Muscle layer of duodenum (tissue), 2 donors: ENCODE results near the gene HDLBP.
"Not testable (repeated sequence)": the region's sequence is repeated elsewhere in the genome, so short reads cannot be mapped to it uniquely, and the experiment has no call there.

Experiments used
- H3K27ac ChIP-seq: one replicate; pipeline ENCODE4 v1.7.0; 2013; ENCODE audit warnings: mild to moderate bottlenecking, low read length
- H3K27me3 ChIP-seq: one replicate; pipeline ENCODE4 v1.7.0; 2013; ENCODE audit warnings: low read depth, mild to moderate bottlenecking, control low read depth, low read length
- H3K36me3 ChIP-seq, 2 donors: one replicate each; pipeline ENCODE4 v1.7.0; 2013; ENCODE audit warnings: low read length in 2 of 2, control low read depth in 1 of 2, mild to moderate bottlenecking in 1 of 2; ENCODE audit not compliant: insufficient read depth in 2 of 2, control insufficient read depth in 1 of 2
- H3K4me1 ChIP-seq, 2 donors: one replicate each; pipeline ENCODE4 v1.7.0; 2013; ENCODE audit warnings: low read length in 2 of 2, mild to moderate bottlenecking in 2 of 2, control low read depth in 1 of 2, moderate library complexity in 1 of 2; ENCODE audit not compliant: insufficient read depth in 2 of 2, control insufficient read depth in 1 of 2
- H3K4me3 ChIP-seq, 2 donors: one replicate each; pipeline ENCODE4 v1.7.0; 2013; ENCODE audit warnings: low read length in 2 of 2, low read depth in 1 of 2, mild to moderate bottlenecking in 1 of 2
- H3K9me3 ChIP-seq, 2 donors: one replicate each; pipeline ENCODE4 v1.7.0; 2013; ENCODE audit warnings: low read length in 2 of 2, control low read depth in 1 of 2, mild to moderate bottlenecking in 1 of 2; ENCODE audit not compliant: control insufficient read depth in 1 of 2
- donor health status: healthy.

The HDLBP gene

DNA sequence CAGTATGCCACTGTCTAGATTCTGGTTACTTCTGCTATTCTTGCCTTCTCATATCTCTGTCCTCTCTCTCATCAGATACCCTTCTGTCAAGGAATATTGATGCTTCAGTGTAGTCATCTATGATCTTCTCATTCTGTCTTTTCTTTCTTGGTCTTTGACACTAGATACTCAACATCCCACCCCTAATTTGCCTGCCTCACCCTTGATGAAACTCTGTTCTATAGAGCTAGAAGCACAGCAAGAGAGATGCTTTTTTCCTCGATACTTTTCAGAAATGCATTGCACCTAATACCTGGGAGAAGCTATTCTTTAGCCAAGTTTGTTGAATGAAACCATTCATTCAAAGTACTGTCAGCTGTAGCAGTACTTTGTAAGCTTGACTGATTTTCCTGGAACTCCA, 9.8 kb upstream of the HDLBP start:
- H3K4me1 ChIP-seq = peaks cover 9 to 36% of the 10 kb centered on the region in 2 donors
- H3K36me3 ChIP-seq = peaks cover 8 to 17% of the 10 kb centered on the region in 2 donors
- no peak overlapping the region for H3K27ac ChIP-seq

DNA sequence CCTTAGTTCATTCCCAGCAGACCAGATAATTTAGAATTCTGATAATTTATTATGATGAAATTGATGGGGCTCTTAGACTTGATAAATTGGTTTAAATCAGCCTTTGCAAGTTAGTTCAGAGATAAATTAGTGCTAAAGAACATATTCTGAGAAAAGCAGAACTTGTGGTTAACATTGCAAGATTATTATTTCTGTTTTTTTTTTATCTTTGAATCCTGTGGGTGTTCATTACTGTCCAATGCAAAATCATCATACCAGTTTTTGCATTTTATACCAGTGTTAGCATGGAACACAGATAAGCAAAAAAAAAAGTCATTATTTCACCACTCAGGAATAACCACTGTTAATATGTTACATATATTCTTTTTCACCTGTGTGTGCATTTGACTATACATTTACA, 9.3 kb upstream of the HDLBP start:
- Histone ChIP-seq H3K9me3 (no peaks in the 10 kb centered on the region), H3K27me3 (no peaks in the 10 kb centered on the region), H3K36me3 (peaks cover 8 to 17% of the 10 kb centered on the region in 2 donors), H3K27ac (no peak overlapping the region), H3K4me3 (no peak overlapping the region), H3K4me1 (peaks cover 9 to 41% of the 10 kb centered on the region in 2 donors)

More for the DNA sequence above, 9.8 kb upstream of the HDLBP start:
- H3K27me3 ChIP-seq = no peaks in the 10 kb centered on the region
- H3K4me3 ChIP-seq = no peak overlapping the region
- H3K9me3 ChIP-seq = no peaks in the 10 kb centered on the region

DNA sequence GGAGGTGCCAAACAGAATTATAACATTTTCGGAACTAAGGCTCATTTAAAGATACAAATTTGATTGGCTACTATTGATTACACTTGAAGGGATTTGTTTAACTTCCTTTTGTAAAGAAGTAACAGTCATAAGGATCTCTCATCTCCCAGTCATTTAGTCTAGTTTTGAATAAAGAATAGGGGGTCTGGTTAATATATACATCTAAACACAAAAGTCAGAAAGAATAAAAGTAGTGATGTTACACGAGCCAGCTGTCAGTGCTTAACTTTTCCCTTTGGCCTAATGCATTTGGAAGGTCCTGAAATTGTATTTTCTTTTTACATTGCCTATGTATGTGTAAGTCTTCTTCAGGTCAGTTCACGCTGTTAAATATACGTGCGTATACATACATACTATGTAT, 8.3 kb upstream of the HDLBP start:
- no peaks in the 10 kb centered on the region for H3K9me3 ChIP-seq
- no peaks in the 10 kb centered on the region for H3K27me3 ChIP-seq
- H3K4me1 ChIP-seq = peaks cover 9 to 49% of the 10 kb centered on the region in 2 donors
- H3K36me3 ChIP-seq = peaks cover 8 to 17% of the 10 kb centered on the region in 2 donors
- H3K27ac ChIP-seq = no peak overlapping the region
- H3K4me3 ChIP-seq = no peak overlapping the region

DNA sequence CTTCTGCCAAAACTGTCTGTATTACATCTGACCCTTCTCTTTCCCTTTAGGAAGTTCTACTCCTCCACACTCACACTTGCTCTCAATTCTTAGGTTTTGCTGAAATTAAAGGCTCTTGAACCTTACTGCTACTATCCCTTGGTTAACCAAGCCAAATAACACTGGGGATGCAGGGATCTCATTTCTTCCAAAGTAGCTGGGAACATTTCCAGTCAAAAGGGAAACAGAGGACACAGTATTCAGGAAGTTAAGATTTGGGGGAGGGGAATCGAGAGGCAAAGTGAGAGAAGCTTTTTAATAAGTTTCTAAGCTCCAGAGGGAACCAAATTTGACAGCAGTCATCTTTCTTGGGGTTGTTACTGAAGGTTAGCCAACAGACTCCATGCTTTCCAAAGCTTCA, 6.4 kb upstream of the HDLBP start:
- Histone ChIP-seq H3K4me3 (no peak overlapping the region), H3K9me3 (no peaks in the 10 kb centered on the region), H3K27me3 (no peaks in the 10 kb centered on the region), H3K4me1 (peaks cover 24 to 68% of the 10 kb centered on the region in 2 donors), H3K27ac (no peak overlapping the region), H3K36me3 (peaks cover 4 to 7% of the 10 kb centered on the region in 2 donors)

DNA sequence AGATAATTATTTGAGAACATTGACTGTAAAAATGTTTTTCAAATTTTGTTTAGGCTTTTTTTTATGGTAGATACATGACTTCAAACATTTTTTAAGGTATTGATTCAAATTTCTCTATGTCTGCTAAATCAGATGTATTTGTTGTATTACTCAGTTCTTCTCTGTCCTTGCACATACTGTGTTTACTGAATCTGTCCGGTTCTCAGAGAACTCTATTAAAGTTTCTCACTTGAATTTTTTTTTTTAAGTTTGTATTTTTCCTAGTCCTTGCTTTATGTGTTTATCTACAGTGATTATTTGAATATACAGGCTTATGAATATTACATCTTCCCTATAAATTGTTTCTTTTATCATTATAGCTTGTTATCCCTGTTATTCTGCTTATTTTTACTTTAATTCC, 5.6 kb upstream of the HDLBP start:
- Histone ChIP-seq H3K27me3 (no peaks in the 10 kb centered on the region), H3K27ac (no peak overlapping the region), H3K4me3 (no peak overlapping the region), H3K9me3 (no peaks in the 10 kb centered on the region), H3K4me1 (peaks cover 26 to 71% of the 10 kb centered on the region in 2 donors), H3K36me3 (peaks cover 6% of the 10 kb centered on the region in 2 donors)

DNA sequence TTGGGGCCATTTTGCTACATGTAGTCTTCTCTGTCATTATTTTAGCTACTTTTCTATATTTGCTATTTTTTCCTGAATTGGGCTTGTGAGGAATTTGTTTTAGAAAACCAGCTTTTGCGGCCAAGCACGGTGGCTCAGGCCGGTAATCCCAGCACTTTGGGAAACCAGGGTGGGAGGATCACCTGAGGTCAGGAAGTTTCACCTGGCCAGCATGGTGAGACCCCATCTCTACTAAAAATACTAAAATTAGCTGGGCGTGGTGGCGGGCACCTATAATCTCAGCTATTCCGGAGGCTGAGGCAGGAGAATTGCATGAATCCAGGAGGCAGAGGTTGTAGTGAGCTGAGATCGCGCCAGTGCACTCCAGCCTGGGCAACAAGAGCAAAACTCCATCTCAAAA, 4.9 kb upstream of the HDLBP start:
- H3K4me1 ChIP-seq = peaks cover 26 to 69% of the 10 kb centered on the region in 2 donors
- H3K27ac ChIP-seq = no peak overlapping the region
- peaks cover 2 to 9% of the 10 kb centered on the region in 2 donors for H3K36me3 ChIP-seq
- H3K9me3 ChIP-seq = no peaks in the 10 kb centered on the region
- no peaks in the 10 kb centered on the region for H3K27me3 ChIP-seq
- no peak overlapping the region for H3K4me3 ChIP-seq

DNA sequence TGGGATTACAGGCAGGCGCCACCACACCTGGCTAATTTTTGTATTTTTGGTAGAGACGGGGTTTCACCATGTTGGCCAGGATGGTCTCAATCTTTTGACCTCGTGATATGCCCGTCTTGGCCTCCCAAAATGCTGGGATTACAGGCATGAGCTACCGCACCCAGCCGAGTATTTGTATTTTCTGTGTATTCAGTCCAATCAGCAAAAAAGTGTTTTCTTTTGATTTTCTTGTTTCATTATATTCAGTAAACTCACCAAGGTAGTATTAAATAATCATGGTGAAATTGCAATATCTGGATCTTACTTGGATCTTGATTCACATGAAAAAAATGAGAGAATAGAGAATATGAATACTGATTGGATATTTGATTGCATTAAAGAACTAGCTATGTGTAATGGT, 3.4 kb upstream of the HDLBP start:
- H3K4me3 ChIP-seq, H3K27me3 ChIP-seq, H3K27ac ChIP-seq, H3K9me3 ChIP-seq: not testable (repeated sequence)
- peaks cover 27 to 61% of the 10 kb centered on the region in 2 donors for H3K4me1 ChIP-seq
- peaks cover 0 to 12% of the 10 kb centered on the region in 2 donors for H3K36me3 ChIP-seq

DNA sequence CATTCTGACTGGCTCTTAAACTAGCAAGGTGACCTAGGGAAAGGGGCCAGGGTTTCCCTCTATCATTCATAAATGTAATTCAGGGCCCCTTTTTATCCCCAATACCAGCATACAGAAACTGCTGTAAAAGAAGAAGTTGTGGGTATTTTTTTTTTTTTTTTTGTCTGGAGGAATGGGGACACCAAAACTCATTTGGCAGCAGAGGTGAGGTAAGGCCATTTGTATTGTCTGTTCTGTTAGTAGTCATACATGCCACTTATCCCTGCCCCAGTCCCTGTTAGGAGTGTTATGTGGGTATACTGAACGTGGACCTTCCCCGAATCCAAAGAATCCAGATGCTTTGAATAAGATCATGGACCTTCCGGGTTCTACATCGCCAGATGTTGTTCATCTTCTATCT, 1.9 kb upstream of the HDLBP start:
- H3K4me1 ChIP-seq = peaks cover 31 to 66% of the 10 kb centered on the region in 2 donors
- peak overlapping the region; percentile 92 for H3K27ac ChIP-seq
- no peaks in the 10 kb centered on the region for H3K27me3 ChIP-seq
- H3K9me3 ChIP-seq = no peaks in the 10 kb centered on the region
- H3K4me3 ChIP-seq = peak overlapping the region; percentile 89 to 93
- peaks cover 0 to 12% of the 10 kb centered on the region in 2 donors for H3K36me3 ChIP-seq

DNA sequence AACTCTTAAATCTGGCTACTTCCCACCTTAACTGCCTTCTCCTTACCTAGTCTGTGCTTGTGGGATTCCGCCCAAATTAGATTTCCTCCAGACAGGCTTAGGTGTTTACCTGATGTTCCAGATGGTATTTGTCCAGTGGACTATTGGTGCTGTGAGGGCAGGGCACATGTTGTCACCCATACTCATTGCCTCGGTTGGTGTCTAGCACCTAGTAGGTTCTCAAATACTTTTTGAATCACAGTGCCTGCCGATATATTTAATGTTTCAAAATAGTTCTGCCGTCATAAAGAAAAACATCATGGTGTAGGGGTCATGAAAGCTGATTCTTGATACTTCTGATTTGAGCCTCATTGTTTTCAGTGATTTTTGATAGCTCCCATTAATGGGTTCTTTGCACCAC, 1.4 kb upstream of the HDLBP start:
- H3K4me1 ChIP-seq = peaks cover 31 to 60% of the 10 kb centered on the region in 2 donors
- peak overlapping the region; percentile 89 to 93 for H3K4me3 ChIP-seq
- peaks cover 0 to 12% of the 10 kb centered on the region in 2 donors for H3K36me3 ChIP-seq
- H3K27ac ChIP-seq = peak overlapping the region; percentile 92
- H3K27me3 ChIP-seq = no peaks in the 10 kb centered on the region
- no peaks in the 10 kb centered on the region for H3K9me3 ChIP-seq

DNA sequence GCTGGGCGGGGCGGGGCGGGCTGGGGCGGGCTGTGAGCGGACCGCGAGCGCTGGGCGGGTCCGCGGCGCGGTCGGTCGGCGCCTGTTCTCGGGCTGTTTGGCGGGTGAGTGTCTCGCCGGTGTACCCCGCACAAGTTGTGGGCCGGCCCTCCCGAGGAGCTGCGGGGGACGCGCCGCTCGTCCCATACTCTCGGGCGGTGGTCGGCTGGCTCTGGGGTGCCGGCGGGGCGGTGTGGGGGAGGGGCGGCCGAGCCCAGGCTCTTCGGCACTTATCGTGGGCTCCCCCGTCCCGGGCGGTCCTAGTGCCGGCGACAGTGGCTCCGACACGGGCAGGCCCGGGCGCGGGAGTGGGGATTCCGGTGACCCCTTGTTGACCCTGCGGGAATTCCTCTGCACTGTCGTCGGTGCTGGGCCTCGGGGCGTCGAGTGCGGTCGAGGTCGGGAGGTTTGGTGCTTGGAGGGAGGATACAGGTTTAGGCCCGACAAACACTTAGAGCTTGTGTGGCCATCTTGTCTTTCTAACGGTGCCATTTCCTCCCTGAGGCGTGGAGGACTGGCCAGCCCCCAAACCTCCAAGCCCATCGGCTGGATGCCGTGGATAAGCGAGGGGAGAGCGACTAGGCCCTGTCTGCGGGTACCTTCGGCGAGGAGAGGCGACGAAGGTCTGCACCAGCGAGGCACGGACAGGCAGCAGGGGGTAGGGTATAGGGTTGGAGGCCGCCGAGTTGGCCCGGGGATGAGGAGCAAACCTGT, 583 bp upstream of the HDLBP start, which contains the start of gene SEPTIN2:
Gene SEPTIN2, plus strand, starts transcription at position 47 of the 753 bp plus-strand sequence. CDS start 8,308 bp downstream, outside the sequence.
- peak within 1 kb of the TSS; percentile 98 for H3K27ac ChIP-seq
- H3K4me1 ChIP-seq = peaks cover 25 to 55% of the 10 kb centered on the region in 2 donors
- peaks cover 0 to 12% of the 10 kb centered on the region in 2 donors for H3K36me3 ChIP-seq
- H3K27me3 ChIP-seq = no peaks in the 10 kb centered on the region
- H3K9me3 ChIP-seq = no peaks in the 10 kb centered on the region
- peak within 1 kb of the TSS; percentile 89 to 97 for H3K4me3 ChIP-seq

DNA sequence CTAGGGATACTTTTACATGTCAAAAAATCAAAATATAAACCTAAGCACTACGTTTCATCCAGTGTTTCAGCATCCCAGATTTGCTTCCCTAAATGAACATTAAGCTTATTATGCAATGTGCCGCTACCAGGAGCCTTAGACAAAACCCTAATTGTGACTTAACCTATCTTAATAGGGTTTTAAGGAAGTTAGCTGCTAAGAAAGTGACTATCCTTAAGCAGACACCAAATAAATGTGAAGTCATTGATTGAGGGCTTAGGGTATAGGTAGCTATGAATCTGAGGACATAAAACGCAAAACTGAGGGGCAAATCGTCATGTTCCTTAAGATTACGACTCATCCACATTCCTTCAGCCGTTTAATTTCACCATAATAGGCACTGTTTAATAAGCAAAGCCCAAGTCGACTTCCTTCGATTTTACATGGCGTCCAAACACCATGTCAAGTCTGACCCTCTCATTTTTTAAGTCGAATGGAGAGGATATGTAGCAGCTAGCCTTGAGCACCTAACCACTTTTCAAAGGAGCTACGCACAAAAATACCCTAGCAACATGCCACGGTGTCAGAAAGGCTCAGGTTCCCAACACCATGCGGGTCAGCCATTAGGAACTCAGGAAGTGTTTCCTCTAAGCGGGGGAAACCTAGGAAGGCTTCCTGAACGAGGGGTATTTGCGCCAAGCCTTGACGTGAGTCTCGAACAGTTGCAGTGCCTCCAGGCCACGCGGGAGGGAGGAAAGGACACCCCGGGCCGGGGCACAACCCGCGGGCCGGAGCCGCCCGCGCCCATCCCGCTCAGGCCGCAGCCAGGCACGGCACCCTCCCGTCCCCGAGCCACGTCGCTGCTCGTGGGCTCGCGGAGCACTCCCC, 1.0 kb downstream of the HDLBP start:
- Histone ChIP-seq H3K4me1 (peaks cover 26 to 45% of the 10 kb centered on the region in 2 donors), H3K27ac (peak overlapping the region; percentile 98), H3K27me3 (no peaks in the 10 kb centered on the region), H3K9me3 (no peaks in the 10 kb centered on the region), H3K36me3 (peaks cover 0 to 12% of the 10 kb centered on the region in 2 donors), H3K4me3 (peak overlapping the region; percentile 89 to 97)
